Bronchial epithelial cell (primary cell): ENCODE measurements around the gene SUPT4H1. TPM values are rescaled to one million over a fixed set of nuclear protein-coding genes. Genes with fewer than 3 reads are reported as not detected.
A peak's percentile ranks its signal among the peaks of the same experiment; 100 is the strongest.

Experiments
- DNase-seq: peaks from one replicate; pipeline ENCODE4 v3.0.0-alpha.2; 2010; ENCODE audit warnings: low read depth
- FAIRE-seq: peaks from 2 replicates; lab custom pipeline; 2011; peaks lifted over from hg19 to GRCh38; lab: Jason Lieb, UNC
- H3K27me3 ChIP-seq: 2 replicates; pipeline ENCODE4 v1.5.1; 2011; ENCODE audit warnings: low read length; ENCODE audit not compliant: control insufficient read depth, insufficient read depth
- H3K36me3 ChIP-seq: 2 replicates; pipeline ENCODE4 v1.5.1; 2011; ENCODE audit warnings: low read length; ENCODE audit not compliant: control insufficient read depth, insufficient read depth
- H3K4me3 ChIP-seq: 2 replicates; pipeline ENCODE4 v1.5.1; 2011; ENCODE audit warnings: mild to moderate bottlenecking, low read depth, low read length, control low read depth
- total RNA-seq: library from RNA; depleted of rRNA; stranded (reverse); fragments of >200 nt; gene quantifications from 2 replicates; pipeline ENCODE4 v1.2.1, GENCODE V29; 2014
- TF ChIP-seq, protein P1 (sequence below): IDR thresholded peaks from 2 replicates; pipeline ENCODE4 v1.5.1; 2011; ENCODE audit warnings: mild to moderate bottlenecking, moderate library complexity, low read length, control low read depth, inconsistent platforms; ENCODE audit not compliant: insufficient read depth, severe bottlenecking

The SUPT4H1 gene
- total RNA-seq, 1 donor from 2014 or later: 52.1 TPM

DNA sequence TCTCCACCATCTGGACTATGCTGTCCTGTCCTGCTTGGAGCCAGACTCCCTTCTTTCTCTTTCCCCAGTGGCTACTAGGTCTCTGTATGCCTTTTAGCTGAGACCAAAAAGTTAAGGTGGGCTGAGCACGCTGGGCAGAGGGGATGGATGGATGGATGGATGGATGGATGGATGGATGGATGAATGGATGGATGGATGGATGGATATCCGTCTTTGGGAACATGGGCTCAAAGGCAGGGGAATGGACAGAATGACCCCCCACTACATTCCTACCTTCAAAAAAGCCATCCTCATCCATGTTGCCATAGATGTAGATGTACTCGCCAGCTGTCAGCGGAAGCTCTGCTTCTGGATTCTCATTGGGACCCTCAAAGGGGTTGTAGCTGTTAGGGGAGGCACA is 36.3 kb downstream of the SUPT4H1 start:
- no peak for FAIRE-seq
- no peak for DNase-seq
- Histone ChIP-seq H3K36me3 (no peaks in the 10 kb centered on the region), H3K4me3 (no peak overlapping the region), H3K27me3 (peaks cover 4% of the 10 kb centered on the region)
- TF ChIP-seq, protein P1, sequence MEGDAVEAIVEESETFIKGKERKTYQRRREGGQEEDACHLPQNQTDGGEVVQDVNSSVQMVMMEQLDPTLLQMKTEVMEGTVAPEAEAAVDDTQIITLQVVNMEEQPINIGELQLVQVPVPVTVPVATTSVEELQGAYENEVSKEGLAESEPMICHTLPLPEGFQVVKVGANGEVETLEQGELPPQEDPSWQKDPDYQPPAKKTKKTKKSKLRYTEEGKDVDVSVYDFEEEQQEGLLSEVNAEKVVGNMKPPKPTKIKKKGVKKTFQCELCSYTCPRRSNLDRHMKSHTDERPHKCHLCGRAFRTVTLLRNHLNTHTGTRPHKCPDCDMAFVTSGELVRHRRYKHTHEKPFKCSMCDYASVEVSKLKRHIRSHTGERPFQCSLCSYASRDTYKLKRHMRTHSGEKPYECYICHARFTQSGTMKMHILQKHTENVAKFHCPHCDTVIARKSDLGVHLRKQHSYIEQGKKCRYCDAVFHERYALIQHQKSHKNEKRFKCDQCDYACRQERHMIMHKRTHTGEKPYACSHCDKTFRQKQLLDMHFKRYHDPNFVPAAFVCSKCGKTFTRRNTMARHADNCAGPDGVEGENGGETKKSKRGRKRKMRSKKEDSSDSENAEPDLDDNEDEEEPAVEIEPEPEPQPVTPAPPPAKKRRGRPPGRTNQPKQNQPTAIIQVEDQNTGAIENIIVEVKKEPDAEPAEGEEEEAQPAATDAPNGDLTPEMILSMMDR: no peak

DNA sequence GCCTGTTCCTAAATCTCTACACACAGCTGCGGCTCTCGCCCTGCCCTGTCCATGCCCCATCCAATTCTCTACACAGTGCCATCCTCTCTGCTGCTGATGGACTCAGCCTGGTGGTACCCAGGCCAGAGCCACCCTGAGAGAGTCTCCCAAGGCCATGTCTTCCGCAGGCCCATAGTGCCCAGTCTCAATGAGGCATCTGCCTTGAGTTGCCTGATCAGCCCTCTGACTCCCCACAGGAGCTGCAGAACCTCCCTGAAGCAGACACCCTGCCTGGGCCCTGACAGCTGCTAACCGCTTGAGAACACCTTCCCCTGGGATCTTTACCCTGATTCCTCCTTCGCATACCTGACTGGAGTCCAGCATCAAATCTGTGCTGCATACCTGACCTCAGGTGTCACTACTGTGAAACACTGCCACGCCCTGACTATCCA is 36.7 kb downstream of the SUPT4H1 start:
- DNase-seq (no peak), FAIRE-seq (peak; percentile 23)
- peaks cover 3% of the 10 kb centered on the region for H3K27me3 ChIP-seq
- no peaks in the 10 kb centered on the region for H3K36me3 ChIP-seq
- TF ChIP-seq, protein P1: no peak
- H3K4me3 ChIP-seq: no peak overlapping the region

DNA sequence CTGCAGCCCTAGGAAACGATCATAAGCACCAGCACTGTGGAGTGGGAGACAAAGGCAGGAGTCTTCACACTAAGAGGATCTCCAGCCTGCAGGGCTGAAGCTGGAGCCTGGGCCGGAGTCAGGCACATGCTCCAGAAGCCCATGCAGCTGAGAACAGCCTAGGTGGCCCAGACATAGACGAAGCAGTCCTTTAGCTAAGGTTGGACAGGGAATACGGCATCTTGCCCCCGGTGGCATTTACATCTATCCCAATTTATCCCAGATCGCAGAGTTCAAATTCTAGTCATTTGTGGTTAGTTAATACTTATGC is 37.3 kb downstream of the SUPT4H1 start:
- H3K27me3 ChIP-seq: peaks cover 3% of the 10 kb centered on the region
- no peak overlapping the region for H3K4me3 ChIP-seq
- TF ChIP-seq, protein P1: no peak
- no peak for DNase-seq
- no peak for FAIRE-seq
- H3K36me3 ChIP-seq: no peaks in the 10 kb centered on the region

DNA sequence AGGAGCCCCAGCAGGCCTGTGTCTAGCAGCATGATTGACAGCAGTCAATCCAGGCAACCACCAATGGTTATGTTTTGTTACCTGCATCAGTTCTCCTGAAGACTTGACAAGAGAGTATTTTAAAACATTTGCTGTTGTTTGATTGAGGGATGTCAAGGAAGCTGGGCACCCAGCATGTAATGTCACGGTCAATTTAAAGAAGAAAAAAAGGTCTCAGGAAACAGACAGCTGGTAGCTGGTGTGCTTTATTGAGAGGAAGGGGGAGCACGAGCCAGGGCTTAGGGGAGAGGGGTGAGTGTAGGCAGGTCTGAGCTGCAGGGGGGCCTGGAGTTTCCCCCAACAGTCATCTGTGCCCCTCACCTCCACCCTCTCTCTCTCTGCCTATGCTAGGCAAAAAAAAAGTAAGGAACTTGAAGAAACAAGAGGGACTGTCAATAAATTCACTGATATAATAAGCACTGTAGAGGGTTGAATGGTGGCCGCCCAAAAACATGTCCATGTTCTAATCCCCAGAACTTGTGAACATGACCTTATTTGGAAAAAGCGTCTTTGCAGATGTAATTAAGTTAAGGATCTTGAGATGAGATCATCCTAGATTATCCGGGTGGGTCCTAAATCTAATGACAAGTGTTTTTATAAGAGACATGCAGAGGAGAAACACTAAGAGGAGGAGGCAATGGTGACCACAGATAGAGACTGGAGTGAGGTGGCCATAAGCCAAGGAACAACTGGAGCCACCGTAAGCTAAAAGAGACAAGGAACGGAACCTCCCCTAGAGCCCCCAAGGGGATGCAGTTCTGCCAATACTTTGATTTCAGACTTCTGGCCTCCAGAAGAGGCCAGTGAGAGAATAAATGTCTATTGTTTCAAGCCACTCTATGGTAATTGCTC is 37.9 kb downstream of the SUPT4H1 start:
- Histone ChIP-seq H3K4me3 (no peak overlapping the region), H3K36me3 (no peaks in the 10 kb centered on the region), H3K27me3 (peaks cover 3% of the 10 kb centered on the region)
- DNase-seq (no peak), FAIRE-seq (peak; percentile 47)
- TF ChIP-seq, protein P1: no peak

DNA sequence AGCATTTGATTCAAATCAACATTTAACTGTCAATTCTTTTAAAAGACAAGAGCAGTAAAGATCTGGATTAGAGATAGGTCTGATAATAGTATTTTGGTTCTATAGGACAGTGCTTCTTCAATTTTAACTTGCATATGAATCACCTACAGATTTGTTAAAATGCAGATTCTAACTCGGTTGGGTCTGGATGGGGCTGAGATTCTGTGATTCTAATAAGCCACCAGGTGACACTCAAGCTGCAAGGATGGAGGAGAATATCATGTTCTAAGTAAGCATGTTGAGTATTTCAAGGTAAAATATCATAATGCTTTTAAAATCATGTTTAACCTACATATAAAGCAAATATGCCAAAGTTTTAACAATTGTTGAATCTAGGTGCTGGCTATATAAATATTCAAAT is 39.2 kb downstream of the SUPT4H1 start:
- FAIRE-seq: no peak
- TF ChIP-seq, protein P1: no peak
- peaks cover 3% of the 10 kb centered on the region for H3K27me3 ChIP-seq

More for the DNA sequence above, 39.2 kb downstream of the SUPT4H1 start:
- DNase-seq: no peak
- no peak overlapping the region for H3K4me3 ChIP-seq
- H3K36me3 ChIP-seq: no peaks in the 10 kb centered on the region
